NCI-H82 treated with DMSO at 0.1 percent for 48 hours (cell line): ENCODE results near the gene NTNG1.
"Not testable (repeated sequence)": the region's sequence is repeated elsewhere in the genome, so short reads cannot be mapped to it uniquely, and the experiment has no call there.

Source experiments
- DNase-seq: peaks from one replicate; lab custom pipeline; 2025; ENCODE audit not compliant: unreplicated experiment; lab: John Stamatoyannopoulos, UW

The NTNG1 gene

GRCh38 chr1:107142140-107142542 is 1.3 kb downstream of the NTNG1 start:
- peak; percentile 57 for DNase-seq

GRCh38 chr1:107142666-107143065 is 1.8 kb downstream of the NTNG1 start:
- DNase-seq, result no peak

GRCh38 chr1:107145637-107146036 is 4.8 kb downstream of the NTNG1 start:
- DNase-seq, result no peak

- DNase-seq, result no peak
These were observed 7.0 kb downstream of the NTNG1 start for GRCh38 chr1:107147843-107148242.

- DNase-seq, result no peak
These were observed 9.1 kb downstream of the NTNG1 start for GRCh38 chr1:107149946-107150345.

- DNase-seq, result no peak
These were observed 10.5 kb downstream of the NTNG1 start for GRCh38 chr1:107151295-107151694.

GRCh38 chr1:107152395-107152794 is 11.6 kb downstream of the NTNG1 start:
- DNase-seq, result no peak

- DNase-seq, result no peak
These were observed 12.2 kb downstream of the NTNG1 start for GRCh38 chr1:107153014-107153413.

GRCh38 chr1:107158496-107158895 is 17.7 kb downstream of the NTNG1 start:
- DNase-seq, result no peak

- no peak for DNase-seq
These were observed 18.2 kb downstream of the NTNG1 start for GRCh38 chr1:107158991-107159390.

GRCh38 chr1:107162745-107163144 is 21.9 kb downstream of the NTNG1 start:
- no peak for DNase-seq

GRCh38 chr1:107164901-107165300 is 24.1 kb downstream of the NTNG1 start:
- not testable (repeated sequence) for DNase-seq

GRCh38 chr1:107169615-107170014 is 28.8 kb downstream of the NTNG1 start:
- DNase-seq, result no peak

- DNase-seq, result no peak
These were observed 30.5 kb downstream of the NTNG1 start for GRCh38 chr1:107171333-107171732.

GRCh38 chr1:107172450-107173170 is 31.8 kb downstream of the NTNG1 start:
- DNase-seq, result no peak

- no peak for DNase-seq
These were observed 34.5 kb downstream of the NTNG1 start for GRCh38 chr1:107175102-107175909.

GRCh38 chr1:107181253-107181969 is 40.6 kb downstream of the NTNG1 start:
- DNase-seq, result no peak

GRCh38 chr1:107183011-107183410 is 42.2 kb downstream of the NTNG1 start:
- DNase-seq, result no peak

GRCh38 chr1:107184888-107185287 is 44.0 kb downstream of the NTNG1 start:
- DNase-seq, result no peak

GRCh38 chr1:107187399-107187798 is 46.6 kb downstream of the NTNG1 start:
- no peak for DNase-seq

GRCh38 chr1:107188160-107188559 is 47.3 kb downstream of the NTNG1 start:
- DNase-seq, result no peak

- no peak for DNase-seq
These were observed 53.5 kb downstream of the NTNG1 start for GRCh38 chr1:107194380-107194779.
